NB4 (cell line): ENCODE data around the gene MSRB3.
A peak's percentile ranks its signal among the peaks of the same experiment; 100 is the strongest.

Source experiments
- DNase-seq: peaks from one replicate; pipeline ENCODE4 v3.0.0; 2010; ENCODE audit warnings: low read depth
- H3K4me3 ChIP-seq: one replicate; pipeline ENCODE4 v1.5.1; 2011; ENCODE audit warnings: mild to moderate bottlenecking, low read depth, low read length, moderate library complexity
- MYC ChIP-seq: IDR thresholded peaks from 2 replicates; pipeline ENCODE4 v1.6.1; 2011; ENCODE audit warnings: low read depth, low read length
- POLR2A ChIP-seq: IDR thresholded peaks from 2 replicates; pipeline ENCODE4 v1.6.1; 2011; ENCODE audit warnings: mild to moderate bottlenecking; ENCODE audit not compliant: insufficient read length; ENCODE audit errors: extremely low read depth
- TF ChIP-seq, protein P1 (sequence below): IDR thresholded peaks from one replicate; pipeline ENCODE4 v1.5.1; 2012; ENCODE audit warnings: low read depth, low read length
- TF ChIP-seq, protein P2 (sequence below): IDR thresholded peaks from 2 replicates; pipeline ENCODE4 v1.6.1; 2011; ENCODE audit warnings: low read depth, low read length

Gene MSRB3

DNA sequence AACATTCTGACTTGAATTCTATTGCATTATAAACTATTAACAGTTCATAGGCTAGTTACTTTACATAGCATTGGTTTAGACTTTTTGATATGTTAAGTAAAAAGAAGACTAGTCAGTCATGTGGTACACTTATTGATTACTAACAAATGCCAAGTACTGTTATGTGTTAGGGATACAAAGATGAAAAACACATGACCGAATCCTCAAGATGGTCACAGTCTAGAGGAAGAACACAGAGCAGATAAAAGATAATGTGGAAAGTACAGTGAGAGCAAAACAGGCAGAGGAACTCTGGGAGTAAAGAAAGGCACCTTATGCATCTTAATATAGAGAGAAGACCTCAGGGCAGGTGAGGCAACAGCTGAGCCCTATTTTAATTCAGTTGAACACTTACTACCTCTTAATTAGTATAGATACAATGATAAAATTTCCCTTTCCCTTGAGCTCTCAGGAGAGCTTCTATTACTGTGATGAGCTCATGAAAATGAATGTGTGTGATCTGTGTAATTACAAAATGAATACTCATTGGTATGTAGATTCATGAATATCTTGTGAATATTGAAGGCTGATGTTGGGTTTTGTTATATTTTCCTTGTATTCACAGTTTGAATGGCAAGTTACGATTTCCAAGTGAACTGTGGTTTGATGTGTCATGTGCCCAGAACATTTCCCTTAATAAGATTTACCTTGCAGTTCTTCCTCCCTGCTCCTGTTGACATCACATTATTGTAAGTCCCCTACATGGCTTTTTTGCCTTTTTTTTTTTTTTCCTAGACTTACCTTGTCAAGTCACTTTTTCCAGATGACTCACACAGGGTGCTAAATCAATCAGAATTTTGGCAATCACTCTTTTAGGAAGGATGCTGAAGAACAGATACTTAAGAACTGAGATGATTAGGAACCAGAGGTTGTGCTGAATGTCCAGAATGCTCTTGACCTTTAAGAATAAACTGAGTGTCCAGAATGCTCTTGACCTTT, 29.5 kb upstream of the MSRB3 start:
- TF ChIP-seq MYC = no peak
- TF ChIP-seq, protein P1, sequence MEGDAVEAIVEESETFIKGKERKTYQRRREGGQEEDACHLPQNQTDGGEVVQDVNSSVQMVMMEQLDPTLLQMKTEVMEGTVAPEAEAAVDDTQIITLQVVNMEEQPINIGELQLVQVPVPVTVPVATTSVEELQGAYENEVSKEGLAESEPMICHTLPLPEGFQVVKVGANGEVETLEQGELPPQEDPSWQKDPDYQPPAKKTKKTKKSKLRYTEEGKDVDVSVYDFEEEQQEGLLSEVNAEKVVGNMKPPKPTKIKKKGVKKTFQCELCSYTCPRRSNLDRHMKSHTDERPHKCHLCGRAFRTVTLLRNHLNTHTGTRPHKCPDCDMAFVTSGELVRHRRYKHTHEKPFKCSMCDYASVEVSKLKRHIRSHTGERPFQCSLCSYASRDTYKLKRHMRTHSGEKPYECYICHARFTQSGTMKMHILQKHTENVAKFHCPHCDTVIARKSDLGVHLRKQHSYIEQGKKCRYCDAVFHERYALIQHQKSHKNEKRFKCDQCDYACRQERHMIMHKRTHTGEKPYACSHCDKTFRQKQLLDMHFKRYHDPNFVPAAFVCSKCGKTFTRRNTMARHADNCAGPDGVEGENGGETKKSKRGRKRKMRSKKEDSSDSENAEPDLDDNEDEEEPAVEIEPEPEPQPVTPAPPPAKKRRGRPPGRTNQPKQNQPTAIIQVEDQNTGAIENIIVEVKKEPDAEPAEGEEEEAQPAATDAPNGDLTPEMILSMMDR = no peak
- H3K4me3 ChIP-seq = no peak overlapping the region
- DNase-seq = no peak

DNA sequence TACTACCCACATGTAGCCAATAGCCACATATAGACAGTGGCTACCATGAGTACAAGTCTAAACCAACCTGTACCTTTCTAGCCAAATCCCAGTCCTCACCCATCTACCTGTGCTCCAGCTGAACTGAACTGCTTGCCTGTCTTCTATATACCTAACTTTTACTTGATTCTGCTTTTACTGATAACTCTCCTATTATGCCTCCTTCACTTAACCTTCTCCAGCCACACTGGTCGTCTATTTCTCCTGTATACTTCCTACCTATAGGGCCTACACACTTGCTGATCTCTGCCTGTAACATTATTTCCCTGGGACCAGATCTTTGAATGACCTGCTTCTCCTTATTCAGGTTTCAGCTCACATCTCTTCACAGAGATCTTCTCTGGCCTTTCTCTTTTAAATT, 26.0 kb upstream of the MSRB3 start:
- no peak overlapping the region for H3K4me3 ChIP-seq
- no peak for DNase-seq
- TF ChIP-seq, protein P2, sequence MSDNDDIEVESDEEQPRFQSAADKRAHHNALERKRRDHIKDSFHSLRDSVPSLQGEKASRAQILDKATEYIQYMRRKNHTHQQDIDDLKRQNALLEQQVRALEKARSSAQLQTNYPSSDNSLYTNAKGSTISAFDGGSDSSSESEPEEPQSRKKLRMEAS = no peak
- no peak for TF ChIP-seq POLR2A
- TF ChIP-seq, protein P1 = no peak
- no peak for TF ChIP-seq MYC

DNA sequence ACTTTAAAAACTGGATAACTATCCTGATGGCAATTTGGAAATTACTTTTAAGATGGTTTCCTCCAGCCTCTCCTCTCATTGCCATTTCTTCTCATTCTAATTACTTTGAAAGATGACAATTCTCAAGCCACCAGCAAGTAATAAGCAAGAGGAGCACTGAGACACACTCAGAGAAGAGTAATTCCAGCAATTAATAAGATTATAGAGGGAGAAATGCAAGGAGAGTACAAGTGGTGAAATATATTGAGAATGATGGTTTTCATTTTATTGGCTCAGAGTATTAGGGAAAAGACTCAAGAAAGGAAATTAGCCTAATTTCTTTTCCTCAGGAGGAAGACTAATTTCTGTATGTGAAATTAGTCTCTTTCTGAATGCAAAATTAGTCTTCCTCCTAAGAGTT, 20.5 kb upstream of the MSRB3 start:
- DNase-seq = no peak
- H3K4me3 ChIP-seq = no peak overlapping the region
- TF ChIP-seq, protein P1 = no peak
- TF ChIP-seq MYC (no peak), POLR2A (no peak)
- TF ChIP-seq, protein P2 = no peak

GRCh38 chr12:65259501-65259900, 19.0 kb upstream of the MSRB3 start:
- H3K4me3 ChIP-seq = no peak overlapping the region
- no peak for TF ChIP-seq MYC
- TF ChIP-seq POLR2A = no peak
- TF ChIP-seq, protein P2 = no peak
- TF ChIP-seq, protein P1 = no peak
- DNase-seq = no peak

- no peak overlapping the region for H3K4me3 ChIP-seq
- peak; percentile 51 for DNase-seq
- TF ChIP-seq, protein P2 = no peak
- TF ChIP-seq, protein P1 = no peak
- TF ChIP-seq MYC (no peak), POLR2A (no peak)
Observed at GRCh38 chr12:65263777-65264176, 14.7 kb upstream of the MSRB3 start.
